Transverse colon (tissue), 4 donors: Measurements from ENCODE around the gene TNNI3K. TPM values are rescaled to one million over a fixed set of nuclear protein-coding genes. Genes with fewer than 3 reads are reported as not detected.

Experiments used
- DNase-seq: peaks from one replicate; pipeline ENCODE4 v3.0.0-alpha.2; 2019
- H3K27ac ChIP-seq, 4 donors: fragments of 200-600 bp; sonication (generic); 2 replicates each; pipeline ENCODE4 v1.5.1; 2016 to 2018; ENCODE audit warnings: inconsistent platforms in 4 of 4
- H3K27me3 ChIP-seq: fragments of 200-600 bp; sonication (generic); 2 replicates; pipeline ENCODE4 v1.5.1; 2017; ENCODE audit warnings: inconsistent platforms
- H3K36me3 ChIP-seq, 4 donors: fragments of 200-600 bp; sonication (generic); 2 replicates each; pipeline ENCODE4 v1.5.1; 2017 to 2019; ENCODE audit warnings: inconsistent platforms in 4 of 4
- H3K4me1 ChIP-seq, 4 donors: fragments of 200-600 bp; sonication (generic); 2 replicates each; pipeline ENCODE4 v1.5.1; 2017 to 2020; ENCODE audit warnings: inconsistent platforms in 4 of 4
- H3K4me3 ChIP-seq, 4 donors: fragments of 200-600 bp; sonication (generic); 1 replicate in 1 of 4; 2 replicates in 3 of 4; pipeline versions ENCODE4 v1.5.1 to v1.6.1; 2017 to 2019; ENCODE audit warnings: inconsistent platforms in 4 of 4
- H3K9me3 ChIP-seq, 2 donors: fragments of 200-600 bp; sonication (generic); 2 replicates each; pipeline ENCODE4 v1.5.1; 2017 to 2019; ENCODE audit warnings: inconsistent platforms in 2 of 2
- EP300 ChIP-seq: sonication (generic); formaldehyde crosslinking; IDR thresholded peaks from one replicate; pipeline ENCODE4 v1.6.1; 2017; ENCODE audit warnings: antibody characterized with exemption, low read depth
- POLR2A ChIP-seq: fragments of 450-650 bp; IDR thresholded peaks from one replicate; pipeline ENCODE4 v1.6.1; 2016; ENCODE audit warnings: antibody characterized with exemption, mild to moderate bottlenecking, moderate library complexity
- POLR2AphosphoS5 ChIP-seq, 3 donors: sonication (generic); formaldehyde crosslinking; IDR thresholded peaks; one replicate each; pipeline ENCODE4 v1.6.1; 2016; ENCODE audit warnings: antibody characterized with exemption in 3 of 3
- WGBS, 2 donors: methylation state at CpG; one replicate each; pipeline ENCODE4 v1.1.5; 2018; ENCODE audit warnings: low coverage in 1 of 2; 5-methylcytosine and 5-hydroxymethylcytosine counted together
- in situ Hi-C, 4 donors: fragments of 200-750 bp; cut with MboI; loops; one replicate each; pipeline versions ENCODE4 v1.15.0 to v1.15.1; 2017; ENCODE audit warnings: low sequenced_read_pairs in 3 of 4, low pct_ligation_motif_present in 1 of 4, low pct_unique_long_range_greater_than_20kb in 1 of 4
- intact Hi-C: fragments of 100-400 bp; cut with DNase I; formaldehyde crosslinking; loops from one replicate; pipeline ENCODE4 v1.15.1; 2023; ENCODE audit warnings: low total_unique reads
- total RNA-seq, 4 donors: library from RNA; depleted of rRNA; stranded (reverse); fragments of >200 nt; gene quantifications; one replicate each; pipeline ENCODE4 v1.1.0, GENCODE V29; 2016
- TF ChIP-seq, protein P1 (sequence below), 5 experiments: fragments of 200-600 bp in 3 of 5; fragments of 450-650 bp in 2 of 5; sonication (generic) in 3 of 5; IDR thresholded peaks; 1 replicate in 2 of 5; 2 replicates in 3 of 5; pipeline ENCODE4 v1.5.1; 2016 to 2017; ENCODE audit warnings: antibody characterized with exemption in 5 of 5, inconsistent platforms in 3 of 5, mild to moderate bottlenecking in 2 of 5, moderate library complexity in 1 of 5

TNNI3K gene
- total RNA-seq, 4 donors from 2014 or later = 0.95 to 14.2 (median 2.9) TPM; not detected in 1

DNA sequence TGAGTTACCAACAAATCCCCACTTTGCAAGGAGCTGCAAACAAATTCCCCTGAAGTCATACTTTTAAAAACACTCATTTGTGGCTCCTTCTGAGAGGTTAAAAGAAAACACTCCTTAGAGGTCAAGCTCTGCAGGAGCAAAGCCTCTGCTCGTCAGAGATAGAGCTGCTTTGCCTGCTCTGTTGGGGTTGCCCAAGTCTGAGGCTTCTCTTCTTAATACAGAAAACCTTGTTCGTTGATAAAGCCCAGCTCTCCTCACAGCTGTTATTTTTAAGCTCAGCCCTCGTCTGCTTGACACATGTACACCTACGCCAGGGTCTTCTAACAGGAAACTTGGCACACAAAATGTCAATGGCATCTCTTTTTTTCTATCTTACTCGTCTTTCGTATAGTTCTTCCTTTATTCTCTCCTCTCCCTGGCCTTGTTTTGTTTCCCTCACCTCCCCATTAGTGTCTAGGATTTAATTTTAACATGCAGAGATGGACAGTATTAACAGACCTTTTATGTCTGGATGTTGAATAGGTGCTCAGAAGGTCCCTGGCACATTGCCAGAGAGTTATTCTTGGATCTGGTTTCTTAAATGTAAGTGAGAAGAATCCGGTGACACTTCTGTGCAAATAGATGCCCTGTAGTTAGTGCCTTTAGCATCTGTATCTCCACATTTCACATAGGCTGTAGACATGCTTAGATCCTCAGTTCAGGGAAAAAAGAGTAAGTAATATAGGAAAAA lies 191.2 kb downstream of the TNNI3K start:
- Histone ChIP-seq H3K4me1 (no peaks in the 10 kb centered on the region), H3K27ac (no peak overlapping the region), H3K9me3 (no peaks in the 10 kb centered on the region), H3K4me3 (no peak overlapping the region), H3K36me3 (no peaks in the 10 kb centered on the region), H3K27me3 (no peaks in the 10 kb centered on the region)
- intact Hi-C loops (no loop called here), in situ Hi-C loops (no loop called here)
- 50 to 74% methylated on average over 2 to 7 of the region's 7 CpGs for WGBS, 2 donors
- TF ChIP-seq POLR2AphosphoS5 (IDR thresholded peaks at IDR 0.05) (no peak), EP300 (no peak), POLR2A (no peak)
- TF ChIP-seq, protein P1, sequence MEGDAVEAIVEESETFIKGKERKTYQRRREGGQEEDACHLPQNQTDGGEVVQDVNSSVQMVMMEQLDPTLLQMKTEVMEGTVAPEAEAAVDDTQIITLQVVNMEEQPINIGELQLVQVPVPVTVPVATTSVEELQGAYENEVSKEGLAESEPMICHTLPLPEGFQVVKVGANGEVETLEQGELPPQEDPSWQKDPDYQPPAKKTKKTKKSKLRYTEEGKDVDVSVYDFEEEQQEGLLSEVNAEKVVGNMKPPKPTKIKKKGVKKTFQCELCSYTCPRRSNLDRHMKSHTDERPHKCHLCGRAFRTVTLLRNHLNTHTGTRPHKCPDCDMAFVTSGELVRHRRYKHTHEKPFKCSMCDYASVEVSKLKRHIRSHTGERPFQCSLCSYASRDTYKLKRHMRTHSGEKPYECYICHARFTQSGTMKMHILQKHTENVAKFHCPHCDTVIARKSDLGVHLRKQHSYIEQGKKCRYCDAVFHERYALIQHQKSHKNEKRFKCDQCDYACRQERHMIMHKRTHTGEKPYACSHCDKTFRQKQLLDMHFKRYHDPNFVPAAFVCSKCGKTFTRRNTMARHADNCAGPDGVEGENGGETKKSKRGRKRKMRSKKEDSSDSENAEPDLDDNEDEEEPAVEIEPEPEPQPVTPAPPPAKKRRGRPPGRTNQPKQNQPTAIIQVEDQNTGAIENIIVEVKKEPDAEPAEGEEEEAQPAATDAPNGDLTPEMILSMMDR (IDR thresholded peaks at IDR 0.05) = no peak
- no peak for DNase-seq

DNA sequence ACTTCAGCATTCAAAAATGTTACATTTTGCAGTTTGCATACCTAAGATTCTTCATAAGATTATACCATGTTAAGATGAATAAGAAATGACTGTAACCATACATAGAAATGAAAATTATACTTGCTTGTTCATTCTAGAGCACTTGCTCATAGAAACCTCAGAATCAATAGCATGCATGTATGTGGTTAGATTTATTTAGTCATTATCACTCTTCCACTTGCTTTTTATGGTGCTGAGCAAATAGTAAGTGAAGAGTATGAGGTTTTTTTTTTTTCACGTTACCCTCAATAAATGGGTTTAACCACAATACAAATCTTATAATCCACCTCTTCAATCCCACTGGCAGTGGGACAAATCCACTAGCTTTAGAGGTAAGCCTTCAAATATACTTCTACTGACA lies 192.5 kb downstream of the TNNI3K start:
- 33 to 36% methylated on average over 1 of the region's 1 CpG for WGBS, 2 donors
- in situ Hi-C loops = no loop called here
- Histone ChIP-seq H3K4me1 (no peaks in the 10 kb centered on the region), H3K9me3 (no peaks in the 10 kb centered on the region), H3K4me3 (no peak overlapping the region), H3K36me3 (no peaks in the 10 kb centered on the region), H3K27ac (no peak overlapping the region), H3K27me3 (no peaks in the 10 kb centered on the region)
- no peak for DNase-seq
- intact Hi-C loops = no loop called here
- TF ChIP-seq EP300 = no peak
- TF ChIP-seq POLR2A = no peak
- TF ChIP-seq, protein P1 (IDR thresholded peaks at IDR 0.05) = no peak
- no peak for TF ChIP-seq POLR2AphosphoS5 (IDR thresholded peaks at IDR 0.05)

DNA sequence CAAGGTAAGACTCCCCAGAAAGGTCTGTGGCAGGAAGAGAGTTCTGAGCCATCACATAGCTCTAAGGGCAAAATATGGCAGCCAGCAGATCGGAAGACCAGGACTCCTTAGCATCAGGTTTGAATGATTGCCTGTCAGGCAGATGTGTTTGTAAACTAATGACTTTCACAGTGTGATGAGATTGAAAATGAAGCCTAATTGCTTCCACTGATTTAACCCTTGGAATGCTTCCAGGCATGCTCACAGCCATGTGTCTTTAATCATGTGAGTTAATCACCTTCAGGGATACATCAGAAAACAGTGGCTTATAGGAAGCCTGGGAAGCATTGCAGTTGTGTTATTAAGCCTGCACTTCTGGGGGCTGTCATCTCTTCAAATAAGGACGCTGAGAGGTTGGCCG lies 194.4 kb downstream of the TNNI3K start:
- intact Hi-C loops (no loop called here), in situ Hi-C loops (no loop called here)
- no peaks in the 10 kb centered on the region for H3K36me3 ChIP-seq
- H3K27ac ChIP-seq = no peak overlapping the region
- no peaks in the 10 kb centered on the region for H3K4me1 ChIP-seq
- DNase-seq = no peak
- H3K4me3 ChIP-seq = no peak overlapping the region
- 85 to 100% methylated on average over 2 to 3 of the region's 3 CpGs for WGBS, 2 donors
- TF ChIP-seq, protein P1 (IDR thresholded peaks at IDR 0.05) = no peak
- TF ChIP-seq EP300 (no peak), POLR2A (no peak), POLR2AphosphoS5 (IDR thresholded peaks at IDR 0.05) (no peak)
- H3K27me3 ChIP-seq = no peaks in the 10 kb centered on the region
- H3K9me3 ChIP-seq = no peaks in the 10 kb centered on the region

DNA sequence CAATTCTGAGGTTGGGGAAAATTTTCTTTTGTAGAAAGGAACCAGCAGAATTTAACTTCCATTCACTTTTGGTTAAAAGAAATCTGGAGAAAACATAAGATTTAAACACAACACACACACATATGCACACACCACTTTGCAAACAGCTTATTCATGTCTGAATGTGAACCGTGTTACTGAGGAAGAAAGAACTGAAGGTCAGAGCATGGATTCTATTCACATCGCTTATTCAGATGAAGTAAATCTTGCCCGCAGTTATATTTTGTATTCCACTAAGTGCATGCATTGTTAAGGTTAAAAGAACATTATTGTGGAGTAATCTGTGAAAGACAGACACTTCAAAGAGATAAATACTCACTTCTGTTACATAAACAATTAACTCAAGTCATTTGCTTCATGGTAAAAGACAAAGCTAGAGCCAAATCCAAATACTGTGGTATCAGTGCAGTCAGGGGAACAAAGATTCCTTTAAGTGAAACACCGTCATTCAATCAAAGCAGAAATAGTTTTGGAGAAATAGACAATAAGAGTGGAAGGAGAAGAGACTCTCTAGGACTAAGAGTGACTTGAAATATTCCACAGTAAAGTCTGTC lies 195.3 kb downstream of the TNNI3K start:
- Histone ChIP-seq H3K27ac (no peak overlapping the region), H3K36me3 (no peaks in the 10 kb centered on the region), H3K4me3 (no peak overlapping the region), H3K9me3 (no peaks in the 10 kb centered on the region), H3K4me1 (no peaks in the 10 kb centered on the region), H3K27me3 (no peaks in the 10 kb centered on the region)
- WGBS, 2 donors = 62 to 76% methylated on average over 4 of the region's 4 CpGs
- intact Hi-C loops (no loop called here), in situ Hi-C loops (no loop called here)
- TF ChIP-seq POLR2A (no peak), EP300 (no peak), POLR2AphosphoS5 (IDR thresholded peaks at IDR 0.05) (no peak)
- TF ChIP-seq, protein P1 (IDR thresholded peaks at IDR 0.05) = no peak
- DNase-seq = no peak
